LNCaP clone FGC (cell line): ENCODE data around the gene BABAM1.
"Not testable (repeated sequence)": the region's sequence is repeated elsewhere in the genome, so short reads cannot be mapped to it uniquely, and the experiment has no call there.

Source experiments
- DNase-seq: peaks from one replicate; pipeline ENCODE4 v3.0.0-alpha.2; 2011; ENCODE audit warnings: low read depth
- H3K4me3 ChIP-seq: 2 replicates; pipeline ENCODE4 v1.5.1; 2011; ENCODE audit warnings: mild to moderate bottlenecking, low read depth, low read length, control low read depth
- CTCF ChIP-seq: IDR thresholded peaks from 2 replicates; pipeline ENCODE4 v1.5.1; 2012; ENCODE audit warnings: mild to moderate bottlenecking; ENCODE audit not compliant: control insufficient read depth, insufficient read depth; ENCODE audit errors: extremely low read depth

The BABAM1 gene

DNA sequence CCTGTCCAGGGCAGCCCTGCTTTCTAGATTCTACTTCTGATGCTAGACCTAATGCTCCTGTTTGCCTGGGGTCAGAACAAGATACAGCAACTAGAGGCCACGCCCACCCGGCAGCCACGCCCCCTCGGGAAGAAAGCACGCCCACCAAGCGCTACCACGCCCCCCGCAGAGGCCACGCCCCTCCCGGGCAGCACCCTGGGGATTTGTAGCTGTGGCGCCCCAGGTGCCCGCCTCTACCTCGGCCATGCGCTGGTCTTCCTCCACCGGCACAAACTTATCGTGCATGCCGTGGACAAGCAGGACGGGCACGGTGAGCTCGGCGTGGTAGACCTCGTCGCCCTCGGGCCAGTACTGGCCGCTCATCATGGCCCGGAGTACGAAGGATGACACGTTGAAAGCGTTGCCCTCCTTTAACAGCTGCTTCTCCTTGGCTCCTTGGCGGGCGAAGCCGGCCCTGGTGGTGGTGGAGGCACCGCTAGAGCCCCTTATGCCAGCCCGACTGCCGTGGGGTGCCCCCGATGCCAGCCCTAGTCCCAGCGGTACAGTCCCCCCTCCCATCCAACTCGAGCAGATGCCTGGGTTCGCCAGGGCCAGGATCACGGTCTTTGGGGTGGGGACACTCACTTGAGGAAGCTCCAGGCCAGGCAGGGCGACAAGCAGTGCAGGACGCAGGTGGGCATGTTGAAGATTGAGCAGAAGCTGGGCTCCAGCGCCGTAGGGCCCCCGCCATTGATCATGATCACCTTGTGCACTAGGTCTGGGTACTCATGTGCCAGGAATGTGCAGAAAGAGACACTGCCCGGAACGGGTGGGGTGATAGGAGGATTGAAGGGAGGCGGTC, 27.0 kb downstream of the BABAM1 start:
- no peak for TF ChIP-seq CTCF
- no peak for DNase-seq
- no peak overlapping the region for H3K4me3 ChIP-seq

- H3K4me3 ChIP-seq, DNase-seq: not testable (repeated sequence)
These were observed 28.3 kb downstream of the BABAM1 start for GRCh38 chr19:17295551-17295950.

DNA sequence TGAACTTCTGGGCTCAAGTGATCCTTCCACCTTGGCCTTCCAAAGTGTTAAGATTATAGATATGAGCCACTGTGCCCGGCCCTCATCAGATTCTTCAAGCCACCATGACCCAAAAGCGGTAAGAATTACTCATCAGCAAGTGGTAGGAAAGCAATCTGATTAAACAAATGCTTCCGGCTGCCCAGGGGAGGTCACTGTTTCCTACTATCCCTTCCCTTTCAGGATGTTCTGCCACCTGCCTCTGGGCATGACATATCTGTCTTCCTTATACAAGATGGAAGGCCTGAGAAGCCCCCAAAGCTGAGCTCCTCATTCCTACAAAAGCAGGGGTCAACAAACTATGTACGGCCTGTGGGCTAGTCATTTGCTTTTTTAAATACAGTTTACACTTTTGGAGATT, 29.0 kb downstream of the BABAM1 start:
- TF ChIP-seq CTCF = no peak
- no peak for DNase-seq

GRCh38 chr19:17296976-17297375, 29.7 kb downstream of the BABAM1 start:
- no peak overlapping the region for H3K4me3 ChIP-seq
- TF ChIP-seq CTCF = no peak
- DNase-seq = no peak

More for the DNA sequence above, 29.0 kb downstream of the BABAM1 start:
- H3K4me3 ChIP-seq = no peak overlapping the region

GRCh38 chr19:17300992-17301619, 33.9 kb downstream of the BABAM1 start:
- no peak overlapping the region for H3K4me3 ChIP-seq

DNA sequence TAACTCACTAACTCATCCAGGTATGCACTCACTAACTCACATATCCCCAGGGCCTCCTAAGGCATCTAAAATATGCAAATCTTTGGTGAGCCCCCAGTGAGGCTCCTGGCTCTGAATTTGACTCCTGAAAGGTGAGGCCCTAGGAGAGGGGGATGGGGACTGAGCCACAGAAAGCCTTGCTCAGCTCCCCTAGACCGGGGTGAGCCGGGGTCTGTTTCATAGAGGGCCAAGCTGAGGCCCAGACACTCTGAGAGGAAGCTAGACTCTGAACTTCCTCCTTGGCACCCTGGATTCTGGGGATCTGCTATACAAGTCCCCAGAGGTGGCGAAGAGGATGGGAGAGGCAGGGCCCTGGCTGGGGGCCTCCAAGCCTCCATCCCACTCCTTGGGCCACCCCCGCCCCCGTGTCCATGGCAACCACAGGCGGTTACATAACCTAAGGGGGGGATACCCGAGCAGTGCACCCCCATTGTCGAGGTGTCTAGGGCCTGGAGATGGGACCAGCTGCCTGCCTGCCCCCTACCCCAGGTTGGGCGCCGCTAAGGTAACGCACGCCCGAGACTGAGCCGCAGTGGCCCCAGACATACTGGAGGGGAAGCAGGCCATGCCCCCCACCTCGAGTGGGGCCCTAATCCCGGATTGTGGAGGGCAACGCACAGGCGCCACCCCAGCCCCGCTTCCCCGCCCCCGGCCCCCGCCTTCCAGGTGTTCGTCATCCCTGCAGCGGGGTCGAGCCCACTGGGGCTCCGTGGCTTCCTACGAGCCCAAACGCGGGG, 35.3 kb downstream of the BABAM1 start:
- H3K4me3 ChIP-seq = peak overlapping the region; percentile 83
- DNase-seq = no peak
- TF ChIP-seq CTCF = no peak

More at GRCh38 chr19:17300992-17301619, 33.9 kb downstream of the BABAM1 start:
- no peak for TF ChIP-seq CTCF
- DNase-seq = no peak
